ENCODE data around the gene NPAS2. TPM values are rescaled to one million over a fixed set of nuclear protein-coding genes. Genes with fewer than 3 reads are reported as not detected.

The NPAS2 gene
- total RNA-seq, 1 experiment from 2014 or later: 42.3 TPM

DNA sequence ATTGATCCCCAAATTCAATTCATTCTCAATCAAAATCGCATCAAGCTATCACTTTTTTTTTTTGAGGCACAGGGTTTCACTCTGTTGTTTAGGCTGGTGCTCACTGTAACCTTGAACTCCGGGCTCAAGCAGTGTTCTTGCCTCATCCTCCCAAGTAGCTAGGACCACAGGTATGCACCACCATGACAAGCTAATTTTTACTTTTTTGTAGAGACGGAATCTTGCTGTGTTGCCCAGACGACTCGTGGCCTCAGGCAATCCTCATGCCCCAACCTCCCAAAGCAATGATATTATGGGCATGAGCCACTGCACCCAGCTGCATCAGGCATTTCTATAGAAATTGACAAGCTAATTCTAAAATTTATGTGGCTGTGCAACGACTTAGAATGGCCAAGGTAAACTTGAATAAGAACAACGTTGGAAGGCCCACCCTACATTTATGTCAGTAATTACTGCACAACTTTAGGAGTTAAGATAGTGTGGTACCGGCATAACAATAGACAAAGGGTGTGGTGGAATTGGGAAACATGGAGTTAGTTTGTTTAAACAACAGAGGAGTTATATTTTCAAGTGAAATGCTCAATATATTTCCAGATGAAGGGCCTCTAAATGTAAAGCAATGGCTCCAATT is 78.2 kb downstream of the NPAS2 start:
- DNase-seq (ENCODE audit: extremely low read depth, low read depth): no peak

DNA sequence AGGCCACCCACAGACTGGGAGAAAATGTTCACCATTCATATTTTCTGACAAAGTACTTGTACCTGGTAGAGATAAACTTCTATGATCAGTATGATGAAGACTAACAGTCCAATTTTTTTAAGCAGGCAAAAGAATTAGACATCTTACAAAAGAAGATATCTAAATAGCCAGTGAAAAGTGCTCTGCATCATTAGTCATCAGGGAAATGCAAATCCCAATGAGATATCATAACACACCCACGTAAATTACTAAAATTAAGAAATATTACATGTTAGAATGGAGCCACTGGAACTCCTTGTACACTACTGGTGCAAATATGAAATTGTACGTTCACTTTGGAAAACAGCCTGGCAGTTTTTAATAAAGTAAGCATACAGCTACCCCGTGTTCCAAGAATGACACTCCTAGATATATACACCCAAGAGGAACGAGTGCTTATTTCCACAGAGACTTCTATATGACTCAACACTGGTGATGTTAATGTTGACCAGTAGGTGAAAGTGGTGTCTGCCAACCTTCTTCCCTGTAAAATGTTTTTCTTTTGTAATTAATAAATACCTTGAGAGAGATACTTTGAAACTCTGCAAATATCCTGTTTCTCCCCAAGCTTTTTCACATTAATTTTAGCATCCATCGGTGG is 80.3 kb downstream of the NPAS2 start:
- no peak for DNase-seq (ENCODE audit: extremely low read depth, low read depth)

DNA sequence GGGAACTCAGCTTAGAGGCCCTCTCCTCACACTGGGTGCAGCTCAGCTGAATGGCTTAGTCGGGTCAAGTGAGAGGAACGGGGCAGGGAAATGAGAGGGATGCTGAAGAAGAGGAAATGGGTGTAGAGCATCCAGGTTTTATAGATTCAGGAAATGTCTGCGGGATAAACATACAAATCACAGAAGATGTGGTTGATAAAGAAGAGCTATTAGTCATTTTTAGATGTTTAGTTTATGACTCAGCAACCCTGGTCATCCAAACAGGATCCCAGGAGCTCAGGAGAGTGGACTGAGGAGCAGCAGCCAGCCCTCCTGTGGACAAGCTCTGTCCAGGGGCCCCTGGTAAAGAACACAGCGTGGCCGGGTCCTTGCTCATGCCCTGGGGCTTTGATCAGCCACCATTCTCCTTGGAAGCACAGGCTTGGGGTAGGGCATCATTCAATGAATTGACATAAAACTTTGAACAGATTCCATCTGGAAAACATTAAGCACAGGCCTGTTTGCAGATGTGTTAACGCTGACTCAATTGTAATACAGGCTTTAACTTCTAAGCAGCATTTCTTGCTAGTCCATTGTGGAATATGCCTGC is 83.0 kb downstream of the NPAS2 start:
- DNase-seq (ENCODE audit: extremely low read depth, low read depth): peak; percentile 90

- DNase-seq (ENCODE audit: extremely low read depth, low read depth): no peak
These were observed 83.8 kb downstream of the NPAS2 start for GRCh38 chr2:100903534-100904258.

DNA sequence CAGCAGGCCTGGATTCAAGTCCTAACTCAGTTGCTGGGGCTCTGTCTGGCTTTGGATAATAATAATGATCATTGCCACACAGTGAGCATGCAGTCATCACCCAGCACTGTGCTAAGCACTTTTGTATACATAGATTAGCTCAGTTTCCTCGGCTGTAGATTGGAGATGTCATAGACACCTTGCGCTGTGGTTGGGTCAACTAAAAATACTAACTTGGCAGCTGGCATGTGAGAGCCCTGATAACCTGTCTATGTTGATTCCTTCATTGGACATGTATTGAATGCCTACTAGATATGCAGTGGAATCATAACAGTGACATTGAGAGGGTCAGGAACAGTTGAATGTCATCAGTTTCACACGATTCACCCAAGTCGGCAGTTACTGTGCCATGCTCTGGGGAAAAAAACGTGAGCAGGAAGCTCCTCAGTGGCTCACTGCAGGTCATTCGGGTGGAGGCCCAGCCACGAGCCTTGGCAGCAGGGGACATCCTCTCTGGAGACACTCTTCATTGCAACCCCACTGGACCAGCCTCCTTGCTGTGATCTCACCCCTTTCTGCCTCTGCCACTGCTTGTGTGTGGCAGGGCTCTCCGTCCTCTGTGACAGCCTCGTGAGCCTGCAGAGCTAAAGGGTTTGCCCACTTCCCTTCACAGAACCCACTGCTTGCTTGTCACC is 85.3 kb downstream of the NPAS2 start:
- DNase-seq (ENCODE audit: extremely low read depth, low read depth): no peak

DNA sequence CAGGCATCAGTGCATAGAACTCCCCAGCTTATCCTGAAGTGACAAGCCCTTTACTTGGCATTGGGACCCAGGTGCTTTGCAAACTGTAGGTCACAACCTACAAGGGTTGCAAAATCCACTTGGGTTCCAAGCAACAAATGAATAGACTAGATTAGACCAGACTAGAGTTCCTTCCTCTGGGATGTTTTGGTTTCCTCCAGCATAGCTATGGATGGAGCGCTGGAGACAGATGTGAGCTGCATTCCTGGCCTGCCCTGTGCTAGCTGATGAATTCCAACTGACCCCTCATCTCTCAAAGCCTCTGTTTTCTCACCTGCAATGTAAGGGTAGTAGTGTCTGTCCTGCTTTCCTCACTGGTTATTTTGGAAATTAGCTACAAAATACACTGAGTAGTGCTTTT is 86.2 kb downstream of the NPAS2 start:
- no peak for DNase-seq (ENCODE audit: extremely low read depth, low read depth)

GRCh38 chr2:100906679-100907078 is 86.7 kb downstream of the NPAS2 start:
- DNase-seq (ENCODE audit: extremely low read depth, low read depth): no peak

DNA sequence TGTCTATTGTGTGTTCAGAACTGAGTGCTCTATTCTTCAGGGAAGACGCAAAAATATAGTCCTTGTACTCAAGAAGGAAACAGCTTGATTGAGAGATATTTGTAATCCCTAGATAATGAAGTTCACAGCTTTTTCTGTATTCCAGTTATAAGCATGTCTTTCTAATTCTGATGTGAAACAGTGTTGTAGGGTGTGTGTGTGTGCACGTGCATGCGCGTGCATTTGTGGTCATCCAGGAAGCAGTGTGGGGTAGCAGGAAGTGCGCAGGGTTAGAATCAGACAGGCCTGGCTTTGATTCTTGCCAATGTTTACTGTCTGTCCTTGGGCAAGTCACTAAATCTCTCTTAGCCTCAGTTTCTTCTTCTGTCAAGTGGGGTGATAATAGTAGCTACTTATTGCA is 87.9 kb downstream of the NPAS2 start:
- no peak for DNase-seq (ENCODE audit: extremely low read depth, low read depth)

DNA sequence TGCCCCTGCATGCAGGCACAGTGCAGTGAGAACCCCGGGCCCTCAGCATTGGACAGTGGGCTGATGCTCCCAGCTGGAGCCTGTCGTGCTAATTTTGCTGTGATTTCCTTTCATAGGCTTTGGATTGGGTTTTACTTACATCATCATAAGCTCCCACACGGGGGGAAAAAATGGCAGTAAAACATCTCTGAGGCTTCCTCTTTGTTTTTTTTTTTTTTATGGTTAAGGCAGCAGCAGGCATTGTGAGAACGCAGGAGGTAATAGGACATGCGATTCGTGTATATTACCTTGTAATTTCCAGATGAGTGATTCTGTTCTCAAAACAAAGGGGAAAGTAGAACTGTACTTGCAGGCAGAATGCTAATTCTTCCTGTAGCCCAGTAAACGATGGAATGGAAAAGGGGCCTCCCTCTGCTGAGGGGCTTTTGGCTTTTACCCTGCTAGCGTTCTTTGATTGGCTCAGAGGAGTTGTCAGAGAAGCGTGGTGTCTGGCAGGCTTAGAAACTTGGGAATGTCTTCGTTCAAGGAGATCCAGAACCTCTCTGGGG is 89.7 kb downstream of the NPAS2 start:
- DNase-seq (ENCODE audit: extremely low read depth, low read depth): no peak

DNA sequence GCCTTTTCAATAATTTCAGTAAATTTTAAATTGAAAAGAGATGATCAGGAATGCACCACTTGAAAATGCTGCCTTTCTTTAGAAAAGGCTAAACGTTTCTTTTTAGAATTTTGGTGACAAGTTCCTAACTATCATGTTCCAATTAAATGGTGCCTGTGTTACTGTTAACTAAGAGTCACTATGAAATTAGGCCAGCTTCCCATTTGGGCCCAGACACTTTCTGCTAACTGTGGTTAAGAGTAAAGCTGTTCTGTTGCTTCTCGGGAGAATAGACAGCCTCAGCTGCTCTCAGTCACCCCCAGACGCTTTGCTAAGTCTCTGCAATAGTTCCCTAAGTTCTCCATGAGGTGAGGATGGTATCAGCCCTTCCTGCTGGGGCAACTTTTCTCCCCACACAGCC is 90.2 kb downstream of the NPAS2 start:
- DNase-seq (ENCODE audit: extremely low read depth, low read depth): no peak

DNA sequence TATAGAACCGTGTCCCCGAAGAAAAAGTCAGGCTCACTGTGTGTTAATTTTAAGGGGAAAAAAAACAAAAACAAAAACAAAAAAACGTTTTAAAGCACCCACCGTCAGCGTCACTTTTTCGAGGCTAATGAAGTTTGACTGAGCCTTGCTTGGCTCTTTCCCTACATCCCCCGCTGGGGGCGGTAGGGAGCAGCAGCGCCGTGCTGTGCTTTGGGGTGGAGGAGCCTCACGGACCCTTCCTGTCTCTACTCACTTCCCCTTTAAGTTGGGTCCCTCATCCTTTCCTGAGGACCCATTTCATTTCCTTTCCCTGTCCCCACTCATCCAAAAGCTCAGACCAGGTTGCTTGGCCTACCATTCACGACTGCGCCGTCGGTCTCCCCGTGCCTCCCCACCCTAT is 99.4 kb downstream of the NPAS2 start:
- no peak for DNase-seq (ENCODE audit: extremely low read depth, low read depth)

GRCh38 chr2:100921685-100922161 is 101.8 kb downstream of the NPAS2 start:
- no peak for DNase-seq (ENCODE audit: extremely low read depth, low read depth)

DNA sequence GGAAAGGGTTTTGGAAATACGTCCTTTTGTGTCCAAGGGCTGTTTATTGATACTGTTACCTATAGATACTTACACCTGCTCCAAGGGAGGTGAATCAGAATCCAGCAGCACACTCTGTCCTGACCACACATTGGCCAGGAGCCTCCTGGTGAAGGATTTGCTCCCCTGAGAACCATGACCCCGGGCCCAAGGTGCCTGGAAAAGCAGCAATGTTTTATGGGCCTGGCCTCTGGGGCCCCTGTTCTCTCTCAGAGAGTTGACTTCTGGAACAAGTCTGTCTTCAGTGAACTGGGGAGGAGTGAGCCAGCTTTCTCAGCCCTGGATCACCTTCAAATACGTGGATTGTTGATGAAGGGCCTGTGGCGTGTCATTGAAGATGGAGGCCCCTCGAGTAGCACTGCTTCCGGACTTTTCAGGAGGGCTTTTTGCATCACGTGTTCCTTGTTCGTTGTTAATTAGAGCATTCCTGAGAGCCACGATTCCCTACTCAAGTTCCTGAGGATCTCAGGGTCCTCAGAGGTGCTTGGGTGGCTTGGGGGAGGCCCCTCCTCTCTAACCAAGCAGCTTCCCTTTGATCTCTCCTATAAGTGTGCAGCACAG is 103.6 kb downstream of the NPAS2 start:
- DNase-seq (ENCODE audit: extremely low read depth, low read depth): no peak

GRCh38 chr2:100924122-100924519 is 104.2 kb downstream of the NPAS2 start:
- no peak for DNase-seq (ENCODE audit: extremely low read depth, low read depth)

GRCh38 chr2:100924520-100925451 is 104.8 kb downstream of the NPAS2 start:
- DNase-seq (ENCODE audit: extremely low read depth, low read depth): no peak

DNA sequence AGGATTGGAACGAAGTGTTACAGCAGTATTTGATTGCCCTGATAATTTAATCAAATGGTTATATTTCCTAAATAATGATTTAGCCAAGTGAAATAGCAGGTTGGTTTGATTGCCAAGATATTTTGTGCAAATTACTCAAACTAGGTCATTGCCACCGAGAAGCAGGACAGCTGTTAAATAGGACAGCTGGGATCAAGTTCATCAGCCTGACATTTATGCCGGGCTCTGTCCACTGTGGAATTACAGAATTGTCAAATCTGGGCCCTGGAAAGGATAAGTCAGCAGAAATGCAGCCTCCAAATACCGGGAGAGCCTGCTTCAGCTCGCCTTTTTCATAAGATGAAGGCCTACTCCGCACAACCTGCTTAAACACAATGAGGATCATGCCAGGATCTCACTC is 108.3 kb downstream of the NPAS2 start:
- DNase-seq (ENCODE audit: extremely low read depth, low read depth): no peak

GRCh38 chr2:100929147-100929546 is 109.2 kb downstream of the NPAS2 start:
- DNase-seq (ENCODE audit: extremely low read depth, low read depth): no peak

DNA sequence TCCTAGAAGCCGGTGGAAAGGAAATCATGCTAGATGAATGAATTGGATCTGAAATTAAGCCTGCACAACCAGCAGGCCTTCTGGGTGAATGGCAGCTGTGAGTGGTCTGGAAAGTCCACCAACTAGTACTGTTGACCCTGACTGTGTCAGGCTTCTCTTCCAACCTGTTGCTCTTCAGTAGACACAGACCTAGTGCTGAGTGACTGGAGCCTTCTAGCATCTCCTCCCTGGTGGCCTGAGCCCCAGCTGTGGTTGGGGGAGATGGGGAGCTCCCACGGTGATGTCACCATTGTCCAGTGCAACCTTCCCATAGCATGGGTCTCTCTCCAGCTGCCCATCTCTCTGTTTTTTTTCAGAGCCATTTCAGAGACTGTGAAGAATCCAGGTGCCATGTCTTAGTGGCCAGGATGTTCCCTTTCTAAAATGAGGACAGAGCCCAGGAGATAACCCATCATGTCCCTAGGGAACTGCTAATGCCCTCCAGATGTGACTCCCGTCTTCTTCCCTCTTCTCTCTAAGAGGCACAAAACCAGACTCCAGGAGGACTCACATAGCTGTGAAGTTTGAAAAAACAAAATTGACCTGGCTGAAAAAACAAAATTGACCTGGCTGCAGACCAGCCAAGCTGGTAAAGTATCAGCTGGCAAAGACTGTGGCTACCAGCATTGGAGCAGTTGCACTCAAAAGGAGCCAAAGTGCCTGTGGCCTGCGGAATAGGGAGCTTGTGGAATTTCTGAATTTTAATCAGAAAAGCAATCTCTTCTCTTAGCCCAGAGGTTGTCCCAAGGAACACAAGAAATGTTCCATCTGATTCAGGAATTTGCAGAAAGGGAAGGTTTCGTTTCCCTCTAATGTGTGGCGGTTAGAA is 114.8 kb downstream of the NPAS2 start:
- no peak for DNase-seq (ENCODE audit: extremely low read depth, low read depth)

All from NCI-H460 (cell line).